ENCODE results near the gene ASXL2.
"Not testable (repeated sequence)": the region's sequence is repeated elsewhere in the genome, so short reads cannot be mapped to it uniquely, and the experiment has no call there.

Gene ASXL2

DNA sequence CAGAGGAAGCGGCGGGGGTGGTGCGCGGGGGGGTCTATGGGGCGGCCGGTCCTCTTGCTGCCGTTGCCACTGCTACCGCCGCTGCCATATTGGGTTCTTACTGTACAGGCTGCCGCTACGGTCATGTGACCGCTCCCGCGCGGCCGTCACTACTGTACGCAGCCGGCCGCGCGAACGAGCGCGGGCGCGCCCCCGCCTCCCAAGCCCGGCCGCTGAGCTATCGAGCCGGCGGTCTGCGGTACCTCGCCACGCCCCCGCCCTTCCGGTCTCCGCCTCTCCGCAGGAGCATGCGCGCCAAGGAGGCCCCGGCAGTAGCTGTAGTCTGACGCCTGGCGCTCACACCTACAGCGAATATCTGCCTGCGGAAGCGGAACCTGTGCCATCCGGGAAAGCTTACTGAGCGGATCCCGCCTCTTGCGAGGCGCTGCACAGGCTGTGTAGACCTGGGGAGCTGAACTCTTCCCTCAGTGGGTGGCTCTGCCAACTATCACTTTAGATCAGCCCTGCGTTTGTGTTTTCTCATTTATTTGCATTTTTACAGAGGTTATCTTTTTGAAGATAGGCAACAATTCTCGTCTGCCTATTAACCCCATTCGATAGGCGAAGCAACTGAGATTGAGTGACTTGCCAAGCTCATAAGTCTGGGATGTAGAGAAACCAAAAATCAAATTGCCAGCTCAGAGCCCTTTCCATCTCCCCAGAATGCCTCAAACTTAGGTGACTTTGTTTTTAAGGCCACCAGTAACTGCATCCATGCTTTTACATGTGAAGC, at the start of gene ASXL2:
Gene ASXL2, minus strand, starts transcription at position 127 of the 772 bp plus-strand sequence. CDS start 265 bp downstream, outside the sequence.
- DNase-seq (ENCODE audit: low spot score) = peak; percentile 97

DNA sequence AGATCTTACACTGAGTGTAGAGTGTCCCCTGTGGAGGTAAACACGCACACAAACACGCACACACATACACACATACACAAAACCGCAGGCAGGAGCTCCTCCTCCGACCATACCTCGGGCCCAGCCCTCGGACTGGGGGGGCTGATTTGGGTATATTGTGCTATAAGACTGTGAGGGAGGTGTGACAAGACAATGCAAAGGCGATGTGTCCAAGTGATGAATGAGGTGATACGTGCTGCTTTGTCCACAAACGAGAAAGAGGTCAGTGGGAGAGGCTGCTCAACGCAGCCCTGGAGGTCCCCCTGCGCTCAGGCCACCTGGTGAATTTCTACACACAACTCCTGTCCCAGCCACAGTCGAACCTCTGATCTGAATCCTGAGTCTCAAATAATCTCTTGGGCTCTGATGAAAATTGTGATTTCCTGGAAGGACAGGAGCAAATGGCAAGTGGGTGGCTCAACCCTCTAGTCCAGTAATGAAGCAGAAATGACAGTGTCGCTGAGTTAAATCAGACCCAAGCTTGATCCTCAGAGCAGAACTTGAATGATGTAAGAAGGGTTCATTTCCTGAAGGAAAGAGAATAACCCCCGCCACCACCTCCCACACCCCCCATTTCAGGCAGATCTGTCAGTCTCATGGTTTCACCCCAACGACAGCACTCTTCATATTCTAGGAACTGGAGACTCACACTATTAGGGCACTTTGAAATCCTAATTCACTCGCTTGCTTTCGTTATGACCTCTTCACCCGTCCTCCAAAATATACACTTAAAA, 48.9 kb upstream of the ASXL2 start:
- no peak for DNase-seq (ENCODE audit: low spot score)

DNA sequence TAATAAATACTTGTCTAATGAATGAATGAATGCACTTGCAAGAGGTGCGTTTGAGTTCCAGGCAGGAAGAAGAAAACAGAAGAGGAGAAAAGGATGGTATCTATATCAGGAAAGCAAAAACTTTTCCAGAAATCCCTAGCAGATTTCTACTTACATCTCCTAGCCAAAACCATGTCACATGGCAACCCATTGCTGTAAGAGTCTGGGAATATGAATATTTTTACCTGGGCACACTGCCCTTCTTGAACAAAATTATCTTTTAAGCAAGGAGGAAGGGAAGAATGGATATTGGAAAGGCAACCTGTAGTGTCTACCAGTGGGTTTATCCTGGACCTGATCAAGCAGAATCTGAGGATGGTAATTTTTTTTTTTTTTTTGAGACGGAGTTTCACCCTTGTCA, 44.2 kb upstream of the ASXL2 start:
- no peak for DNase-seq (ENCODE audit: low spot score)

DNA sequence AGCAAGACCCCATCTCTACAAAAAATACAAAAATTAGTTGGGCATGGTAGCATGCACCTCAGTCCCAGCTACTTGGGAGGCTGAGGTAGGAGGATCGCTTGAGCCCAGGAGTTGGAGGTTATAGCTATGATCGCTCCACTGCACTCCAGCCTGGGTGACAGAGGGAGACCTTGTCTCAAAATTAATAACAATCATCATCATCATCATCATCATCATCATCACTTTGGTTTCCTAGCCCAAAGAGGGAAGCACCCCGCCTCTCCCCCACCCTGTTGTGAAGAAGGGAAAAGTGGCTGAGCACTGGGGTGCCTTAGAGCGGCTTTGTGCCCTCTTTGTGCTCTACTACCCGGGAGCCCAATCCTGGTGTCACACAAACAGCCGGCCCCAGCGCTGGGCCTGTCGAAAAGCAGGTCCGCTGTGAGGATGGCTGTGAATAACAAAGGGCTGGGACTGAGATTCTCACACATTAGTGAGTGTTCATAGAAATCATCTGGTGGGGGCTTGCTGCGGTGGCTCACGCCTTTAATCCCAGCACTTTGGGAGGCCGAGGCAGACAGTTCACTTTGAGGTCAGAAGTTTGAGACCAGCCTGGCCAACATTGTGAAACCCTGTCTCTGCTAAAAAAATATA, 42.6 kb upstream of the ASXL2 start:
- no peak for DNase-seq (ENCODE audit: low spot score)

DNA sequence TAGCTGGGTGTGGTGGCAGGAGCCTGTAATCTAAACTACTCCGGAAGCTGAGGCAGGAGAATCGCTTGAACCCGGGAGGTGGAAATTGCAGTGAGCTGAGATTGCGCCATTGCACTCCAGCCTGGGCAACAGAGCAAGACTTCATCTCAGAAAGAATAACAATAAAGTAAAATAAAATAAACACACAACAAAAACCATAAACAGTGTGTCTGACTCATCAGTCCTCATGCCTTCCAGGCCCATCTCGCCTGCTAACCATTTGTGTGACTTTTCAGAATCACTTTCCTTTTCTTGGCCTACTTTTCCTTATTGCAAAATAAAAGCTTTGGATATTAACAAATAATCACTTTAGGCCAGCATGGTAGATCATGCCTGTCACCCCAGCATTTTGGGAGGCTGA, 42.0 kb upstream of the ASXL2 start:
- no peak for DNase-seq (ENCODE audit: low spot score)

DNA sequence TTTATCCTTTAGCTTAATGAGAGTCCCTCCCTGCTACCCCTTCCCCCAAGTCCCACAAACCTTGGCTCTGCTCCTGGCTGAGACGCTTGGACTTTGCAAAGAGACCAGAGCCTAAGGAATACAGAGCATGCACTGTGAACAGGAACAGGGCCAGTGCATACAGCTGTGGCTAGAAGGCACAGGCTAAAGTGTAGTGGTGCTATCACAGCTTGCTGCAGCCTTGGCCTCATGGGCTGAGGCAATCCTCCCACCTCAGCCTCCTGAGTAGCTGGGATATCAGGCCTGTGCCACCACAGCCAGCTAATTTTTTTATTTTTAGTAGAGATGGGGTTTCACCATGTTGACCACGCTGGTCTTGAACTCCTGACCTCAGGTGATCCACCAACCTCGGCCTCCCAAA, 39.5 kb upstream of the ASXL2 start:
- DNase-seq (ENCODE audit: low spot score) = no peak

DNA sequence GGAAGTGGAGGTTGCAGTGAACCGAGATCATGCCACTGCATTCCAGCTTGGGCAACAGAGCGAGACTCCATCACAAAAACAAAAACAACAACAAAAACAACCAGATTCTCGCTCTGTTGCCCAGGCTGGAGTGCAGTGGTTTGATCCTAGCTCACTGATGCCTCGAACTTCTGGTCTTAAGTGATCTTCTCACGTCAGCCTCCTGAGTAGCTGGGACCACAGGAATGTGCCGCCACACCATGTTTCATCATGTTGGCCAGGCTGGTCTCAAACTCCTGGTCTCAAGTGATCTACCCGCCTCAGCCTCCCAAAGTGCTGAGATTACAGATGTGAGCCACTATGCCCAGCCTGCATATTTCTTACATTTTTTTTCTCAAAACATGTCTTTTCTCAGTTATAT, 39.1 kb upstream of the ASXL2 start:
- DNase-seq (ENCODE audit: low spot score) = not testable (repeated sequence)

DNA sequence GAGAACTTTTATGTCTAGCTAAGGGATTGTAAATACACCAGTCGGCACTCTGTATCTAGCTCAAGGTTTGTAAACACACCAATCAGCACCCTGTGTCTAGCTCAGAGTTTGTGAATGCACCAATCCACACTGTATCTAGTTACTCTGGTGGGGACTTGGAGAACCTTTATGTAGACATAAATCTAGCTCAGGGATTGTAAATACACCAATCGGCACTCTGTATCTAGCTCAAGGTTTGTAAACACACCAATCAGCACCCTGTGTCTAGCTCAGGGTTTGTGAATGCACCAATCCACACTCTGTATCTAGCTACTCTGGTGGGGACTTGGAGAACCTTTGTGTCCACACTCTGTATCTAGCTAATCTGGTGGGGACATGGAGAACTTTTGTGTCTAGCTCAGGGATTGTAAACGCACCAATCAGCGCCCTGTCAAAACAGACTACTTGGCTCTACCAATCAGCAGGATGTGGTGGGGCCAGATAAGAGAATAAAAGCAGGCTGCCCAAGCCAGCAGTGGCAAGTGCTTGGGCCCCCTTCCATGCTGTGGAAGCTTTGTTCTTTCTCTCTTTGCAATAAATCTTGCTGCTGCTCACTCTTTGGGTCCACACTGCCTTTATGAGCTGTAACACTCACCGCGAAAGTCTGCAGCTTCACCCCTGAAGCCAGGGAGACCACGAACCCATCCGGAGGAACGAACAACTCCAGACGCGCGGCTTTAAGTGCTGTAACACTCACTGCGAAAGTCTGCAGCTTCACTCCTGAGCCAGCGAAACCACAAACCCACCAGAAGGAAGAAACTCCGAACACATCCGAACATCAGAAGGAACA, 37.9 kb upstream of the ASXL2 start:
- DNase-seq (ENCODE audit: low spot score) = not testable (repeated sequence)

DNA sequence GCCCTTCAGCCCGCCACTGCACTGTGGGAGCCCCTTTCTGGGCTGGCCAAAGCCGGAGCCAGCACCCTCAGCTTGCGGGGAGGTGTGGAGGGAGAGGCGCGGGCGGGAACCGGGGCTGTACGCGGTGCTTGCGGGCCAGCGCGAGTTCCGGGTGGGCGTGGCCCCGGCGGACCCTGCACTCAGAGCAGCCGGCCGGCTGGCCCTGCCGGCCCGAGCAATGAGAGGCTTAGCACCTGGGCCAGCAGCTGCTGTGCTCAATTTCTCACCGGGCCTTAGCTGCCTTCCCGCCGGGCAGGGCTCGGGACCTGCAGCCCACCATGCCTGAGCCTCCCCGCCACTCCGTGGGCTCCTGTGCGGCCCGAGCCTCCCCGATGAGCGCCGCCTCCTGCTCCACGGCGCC, 37.1 kb upstream of the ASXL2 start:
- not testable (repeated sequence) for DNase-seq (ENCODE audit: low spot score)

DNA sequence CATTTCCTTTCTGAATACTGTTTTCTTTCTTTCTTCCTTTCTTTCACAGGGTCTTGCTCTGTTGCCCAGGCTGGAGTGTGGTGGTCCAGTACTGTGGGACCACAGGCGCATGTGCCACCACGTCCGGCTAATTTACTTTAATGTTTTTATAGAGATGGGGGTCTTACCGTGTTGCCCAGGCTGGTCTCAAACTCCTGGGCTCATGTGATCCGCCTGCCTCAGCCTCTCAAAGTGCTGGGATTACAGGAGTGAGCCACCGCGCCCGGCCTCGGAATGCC, 35.3 kb upstream of the ASXL2 start:
- DNase-seq (ENCODE audit: low spot score) = not testable (repeated sequence)

DNA sequence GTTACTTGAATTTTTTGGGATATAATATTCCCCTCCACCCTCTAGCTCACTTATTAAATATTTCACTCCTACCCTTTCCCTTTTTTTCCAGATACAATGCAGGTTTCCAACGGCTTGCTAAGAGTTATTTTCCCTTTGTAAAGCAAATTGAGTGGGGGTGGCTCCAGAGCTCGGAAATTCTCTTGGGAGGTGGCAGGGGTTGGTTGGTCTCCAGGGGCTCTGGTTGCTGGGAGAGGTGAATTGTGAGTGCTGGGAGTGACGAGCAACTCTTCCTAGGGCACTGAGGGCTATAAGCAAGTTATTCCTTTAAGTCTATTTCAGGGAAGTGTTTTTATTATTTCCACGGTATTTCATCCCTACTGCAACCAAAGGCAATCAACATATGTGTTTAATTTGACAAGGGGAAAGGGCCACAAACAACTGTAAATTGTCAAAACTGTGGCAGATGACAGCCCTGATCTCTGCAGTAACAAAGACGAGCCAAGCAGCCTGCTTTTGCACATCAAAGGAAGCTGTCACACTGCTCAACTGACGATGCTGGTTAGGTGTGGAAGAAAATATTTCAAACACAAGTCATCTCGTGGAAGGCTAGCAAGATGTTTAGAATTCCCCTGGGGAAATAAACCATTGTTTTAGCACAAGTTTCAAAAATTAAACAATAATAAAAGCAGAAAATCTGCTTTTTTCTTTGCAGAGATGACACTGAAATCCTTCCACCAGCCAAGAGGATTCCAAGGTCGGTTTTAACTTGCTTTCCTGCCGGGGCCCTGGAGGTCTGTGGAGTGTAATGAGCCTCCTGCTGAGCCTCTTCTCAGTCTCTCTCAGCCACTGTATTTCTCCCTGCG, 34.8 kb upstream of the ASXL2 start:
- DNase-seq (ENCODE audit: low spot score) = no peak

DNA sequence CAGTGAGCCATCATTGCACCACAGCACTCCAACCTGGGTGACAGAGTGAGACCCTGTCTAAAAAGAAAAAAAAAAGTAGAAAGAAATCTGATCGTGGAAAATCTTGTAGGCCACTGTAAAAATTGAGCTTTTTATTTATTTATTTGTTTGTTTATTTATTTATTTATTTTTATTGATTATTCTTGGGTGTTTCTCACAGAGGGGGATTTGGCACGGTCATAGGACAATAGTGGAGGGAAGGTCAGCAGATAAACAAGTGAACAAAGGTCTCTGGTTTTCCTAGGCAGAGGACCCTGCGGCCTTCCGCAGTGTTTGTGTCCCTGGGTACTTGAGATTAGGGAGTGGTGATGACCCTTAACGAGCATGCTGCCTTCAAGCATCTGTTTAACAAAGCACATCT, 31.3 kb upstream of the ASXL2 start:
- DNase-seq (ENCODE audit: low spot score) = not testable (repeated sequence)

DNA sequence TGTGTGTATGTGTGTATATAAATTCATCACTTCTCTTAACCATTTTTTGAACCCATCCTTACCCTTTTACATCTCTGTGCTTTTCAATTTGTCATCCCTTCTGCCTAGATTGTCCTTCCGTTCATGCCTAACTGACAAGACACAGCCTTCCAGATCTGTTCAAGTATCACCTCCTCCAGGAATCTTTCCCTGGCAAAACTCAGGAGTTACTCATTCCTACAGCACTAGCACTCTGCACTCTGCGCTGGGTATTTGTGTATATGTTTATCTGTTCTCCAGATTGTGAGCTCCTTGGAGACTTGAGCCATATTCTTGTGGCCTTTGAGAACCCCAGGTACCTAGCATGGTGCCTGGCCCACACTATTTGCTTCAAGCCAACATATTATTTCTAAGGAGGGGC, 26.8 kb upstream of the ASXL2 start:
- DNase-seq (ENCODE audit: low spot score) = no peak

DNA sequence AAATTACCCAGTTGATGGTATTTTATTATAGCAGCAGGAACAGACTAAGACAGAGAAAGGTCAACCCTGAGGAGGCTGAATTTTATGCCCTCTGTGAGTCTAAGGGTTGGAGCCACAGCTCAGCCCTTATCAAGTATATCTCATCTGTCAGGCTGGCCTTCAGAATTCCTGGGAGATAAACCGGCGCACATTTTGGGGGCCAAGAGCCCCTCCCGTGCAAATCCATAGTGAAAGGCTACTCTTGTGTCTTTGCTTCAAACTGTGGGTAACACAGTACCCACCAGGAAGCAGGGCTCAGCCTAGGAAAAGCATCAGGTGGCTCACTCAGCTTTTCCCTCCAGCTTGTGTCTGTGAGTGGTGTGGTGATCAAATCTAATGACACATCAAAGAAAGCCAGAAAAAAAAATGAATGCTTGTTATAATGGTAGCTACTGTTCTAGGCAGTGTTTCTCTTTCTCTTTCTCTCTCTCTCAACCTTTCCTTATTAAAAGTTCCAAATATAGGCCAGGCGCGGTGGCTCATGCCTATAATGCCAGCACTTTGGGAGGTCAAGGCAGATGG, 25.0 kb upstream of the ASXL2 start:
- no peak for DNase-seq (ENCODE audit: low spot score)

DNA sequence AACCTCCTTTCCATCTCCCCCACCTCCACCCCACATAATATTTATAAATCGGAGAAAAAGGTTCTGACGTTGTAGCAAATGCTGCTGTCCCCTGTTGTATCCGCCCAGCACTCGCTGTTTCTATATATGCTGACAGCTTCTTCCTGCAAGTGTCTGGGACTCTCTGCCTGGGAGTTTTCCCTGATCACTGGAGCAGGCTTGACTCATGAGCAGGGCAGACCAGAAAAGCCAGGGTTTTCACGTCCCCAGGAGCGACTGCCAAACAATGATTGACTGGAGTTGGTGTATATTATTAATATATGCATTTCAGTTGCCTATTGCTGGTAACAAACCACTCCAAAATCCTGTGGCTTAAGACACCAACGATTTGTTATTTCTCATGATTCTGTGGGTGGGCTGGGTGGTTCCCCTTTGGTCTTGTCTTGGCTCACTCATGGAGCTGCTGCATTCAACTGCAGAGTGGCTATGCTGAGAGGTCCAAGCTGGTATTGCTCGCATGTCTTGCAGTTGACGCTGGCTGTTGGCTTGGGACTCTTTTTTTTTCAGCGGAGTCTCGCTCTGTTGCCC, 21.2 kb upstream of the ASXL2 start:
- no peak for DNase-seq (ENCODE audit: low spot score)

DNA sequence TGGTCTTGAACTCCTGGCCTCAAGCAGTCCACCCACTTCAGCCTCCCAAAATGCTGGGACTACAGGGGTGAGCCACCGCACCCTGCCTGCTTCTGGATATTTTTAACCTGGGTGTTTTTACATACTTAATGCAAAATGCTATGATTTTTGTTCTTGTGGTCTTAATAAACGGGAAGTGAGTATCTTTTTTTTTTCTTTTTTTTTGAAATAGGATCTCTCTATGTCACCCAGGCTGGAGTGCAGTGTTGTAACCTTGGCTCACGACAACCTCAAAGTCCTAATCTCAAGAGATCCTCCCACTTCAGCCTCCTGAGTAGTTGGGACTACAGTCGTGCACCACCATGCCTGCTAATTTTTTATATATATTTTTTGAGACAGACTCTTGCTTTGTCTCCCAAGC, 19.2 kb upstream of the ASXL2 start:
- no peak for DNase-seq (ENCODE audit: low spot score)

DNA sequence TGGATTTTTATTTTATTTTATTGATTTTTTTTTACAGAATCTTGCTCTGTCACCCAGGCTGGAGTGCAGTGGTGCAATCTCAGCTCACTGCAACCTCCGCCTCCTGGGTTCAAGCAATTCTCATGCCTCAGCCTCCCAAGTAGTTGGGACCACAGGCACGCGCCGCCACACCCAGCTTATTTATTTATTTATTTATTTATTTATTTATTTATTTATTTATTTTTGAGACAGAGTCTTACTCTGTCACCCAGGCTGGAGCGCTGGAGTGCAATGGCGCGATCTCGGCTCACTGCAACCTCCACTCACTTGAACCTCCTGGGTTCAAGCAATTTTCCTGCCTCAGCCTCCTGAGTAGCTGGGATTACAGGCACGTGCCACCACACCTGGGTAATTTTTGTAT, 18.0 kb upstream of the ASXL2 start:
- DNase-seq (ENCODE audit: low spot score) = not testable (repeated sequence)

DNA sequence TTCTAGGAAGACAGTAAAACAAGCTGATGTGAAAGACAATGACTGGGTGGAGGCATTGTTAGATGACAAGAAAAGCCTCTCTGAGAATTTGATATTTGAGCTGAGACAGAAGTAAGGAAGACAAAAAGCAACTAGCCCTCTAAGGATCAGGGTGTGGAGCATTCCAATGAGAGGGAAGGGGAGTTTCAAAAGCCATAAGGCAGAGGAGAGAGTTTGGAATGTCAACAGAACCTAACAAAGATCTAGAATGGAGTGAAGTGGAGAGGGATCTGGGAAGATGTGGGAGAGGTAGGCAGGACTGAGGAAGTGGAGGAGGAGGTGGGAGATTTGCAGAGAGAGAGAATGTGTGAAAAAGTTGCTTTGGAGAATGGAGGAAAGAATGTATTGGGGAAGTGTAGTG, 17.3 kb upstream of the ASXL2 start:
- no peak for DNase-seq (ENCODE audit: low spot score)

DNA sequence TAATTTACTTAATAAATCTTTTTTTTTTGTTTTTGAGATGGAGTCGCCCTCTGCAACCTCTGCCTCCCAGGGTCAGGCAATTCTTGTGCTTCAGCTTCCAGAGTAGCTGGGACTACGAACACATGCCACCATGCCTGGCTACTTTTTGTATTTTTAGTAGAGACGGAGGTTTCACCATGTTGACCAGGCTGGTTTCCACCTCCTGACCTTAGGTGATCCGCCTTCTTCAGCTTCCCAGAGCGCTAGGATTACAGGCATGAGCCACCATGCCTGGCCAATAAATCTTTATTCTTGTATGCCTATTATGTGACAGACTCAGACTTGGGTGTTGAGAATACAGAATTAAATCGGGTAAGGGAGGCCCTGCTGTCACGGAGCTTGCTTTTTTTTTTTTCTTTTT, 16.7 kb upstream of the ASXL2 start:
- no peak for DNase-seq (ENCODE audit: low spot score)

DNA sequence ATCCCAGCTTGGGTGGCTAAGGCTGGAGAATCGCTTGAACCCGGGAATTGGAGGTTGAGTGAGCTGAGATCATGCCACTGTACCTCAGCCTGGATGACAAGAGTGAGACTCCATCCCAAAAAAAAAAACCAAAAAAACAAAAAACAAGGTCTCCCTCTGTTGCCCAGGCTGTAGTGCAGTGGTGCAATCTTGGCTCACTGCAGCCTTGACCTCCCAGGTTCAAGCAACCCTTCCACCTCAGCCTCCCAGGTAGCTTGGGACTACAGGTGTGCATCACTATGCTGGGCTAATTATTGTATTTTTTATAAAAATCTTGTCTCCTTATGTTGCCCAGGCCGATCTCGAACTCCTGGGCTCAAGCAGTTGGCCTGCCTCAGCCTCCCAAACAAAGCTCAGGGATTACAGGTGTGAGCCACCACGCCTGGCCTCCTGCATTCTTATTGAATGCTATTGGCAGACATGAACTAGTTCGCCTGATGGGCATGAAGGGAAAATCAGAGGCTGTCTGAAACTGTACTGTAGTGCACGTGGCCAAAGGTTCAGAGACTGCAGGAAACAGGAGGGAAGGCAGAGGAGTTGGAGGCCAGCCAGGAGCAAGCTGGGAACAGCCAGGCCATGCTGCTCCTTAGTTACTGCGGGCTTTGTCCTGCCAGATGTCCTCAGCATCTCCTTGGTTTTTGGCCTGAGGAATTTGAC, 16.0 kb upstream of the ASXL2 start:
- peak; percentile 43 for DNase-seq (ENCODE audit: low spot score)
